Measurements from ENCODE around the gene UGT1A5.

UGT1A5 gene

GRCh38 chr2:233712611-233713261 is at the start of gene UGT1A5:
UGT1A5 (plus strand) TSS chr2:233712907; CDS start chr2:233712992, 85 bp downstream.
- no peak for DNase-seq

- no peak for DNase-seq
Observed at GRCh38 chr2:233663911-233664310, 48.8 kb upstream of the UGT1A5 start.

DNA sequence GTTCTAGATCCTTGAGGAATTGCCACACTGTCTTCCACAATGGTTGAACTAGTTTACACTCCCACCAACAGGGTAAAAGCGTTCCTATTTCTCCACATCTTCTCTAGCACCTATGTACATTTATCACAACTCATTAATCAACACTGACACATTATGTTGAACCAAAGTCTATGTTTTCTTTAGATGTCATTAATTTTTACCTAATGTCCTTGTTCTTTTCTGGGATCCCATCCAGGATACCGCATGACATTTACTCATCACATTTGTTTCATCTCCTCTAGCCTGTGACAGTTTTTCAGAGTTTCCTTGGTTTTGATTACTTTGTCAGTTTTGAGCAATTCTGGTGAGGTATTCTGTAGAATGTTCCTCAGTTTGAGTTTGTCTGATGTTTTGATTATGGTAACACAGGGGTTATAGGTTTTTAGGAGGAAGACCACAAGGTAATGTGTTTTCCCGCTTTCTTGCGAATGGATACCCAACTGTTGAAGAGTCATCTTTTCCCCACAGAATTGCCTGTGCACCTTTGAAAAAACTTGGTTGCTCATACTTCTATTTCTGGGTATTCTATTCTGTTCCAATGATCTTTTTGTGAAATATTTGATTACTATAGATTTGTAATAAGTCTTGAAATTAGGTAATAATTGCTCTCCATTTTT is 44.0 kb upstream of the UGT1A5 start:
- DNase-seq: no peak

GRCh38 chr2:233671290-233672161 is 41.2 kb upstream of the UGT1A5 start, which contains the start of gene UGT1A9:
UGT1A9 (plus strand) TSS chr2:233671898; CDS start chr2:233671935, 37 bp downstream.
- DNase-seq: no peak

- no peak for DNase-seq
Observed at GRCh38 chr2:233672886-233673285, 39.8 kb upstream of the UGT1A5 start.

DNA sequence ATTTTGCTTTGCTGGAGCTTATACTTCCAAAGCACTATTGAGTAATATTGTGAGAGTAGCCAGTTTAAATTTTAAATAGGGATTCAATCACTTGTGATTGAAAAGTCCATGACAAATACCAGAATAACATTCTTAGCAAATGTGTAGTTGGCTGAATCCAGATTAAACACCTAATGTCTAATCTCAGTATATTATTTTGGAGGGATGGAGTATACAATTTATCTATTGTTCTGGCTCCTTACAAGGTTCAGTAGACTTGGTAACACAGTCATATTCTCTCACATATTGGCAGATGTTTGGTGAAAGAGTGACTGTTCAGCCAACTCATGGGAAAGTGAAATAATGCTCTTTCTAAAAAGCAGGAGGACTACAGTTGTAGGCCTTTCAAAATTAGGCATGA is 38.8 kb upstream of the UGT1A5 start:
- DNase-seq: no peak

DNA sequence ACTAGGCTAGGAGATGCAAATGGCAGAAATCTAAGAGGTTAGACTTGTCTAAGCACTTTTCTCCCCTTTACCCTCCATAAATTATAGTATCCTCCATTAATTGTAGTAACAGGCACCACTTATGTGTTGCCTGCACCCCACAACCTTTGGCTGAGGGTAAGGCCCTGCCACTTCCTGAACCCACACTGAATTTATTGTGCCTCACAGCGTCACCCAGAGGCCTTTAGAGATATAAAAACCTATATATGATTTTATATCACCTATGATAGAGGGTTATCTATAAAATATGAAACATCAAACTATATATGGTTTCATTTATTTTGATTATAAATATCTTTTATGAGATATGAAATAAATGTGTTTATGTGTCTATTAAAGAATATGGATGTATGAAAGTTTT is 38.4 kb upstream of the UGT1A5 start:
- no peak for DNase-seq

GRCh38 chr2:233674995-233675394 is 37.7 kb upstream of the UGT1A5 start:
- DNase-seq: no peak

GRCh38 chr2:233676046-233676445 is 36.7 kb upstream of the UGT1A5 start:
- DNase-seq: no peak

DNA sequence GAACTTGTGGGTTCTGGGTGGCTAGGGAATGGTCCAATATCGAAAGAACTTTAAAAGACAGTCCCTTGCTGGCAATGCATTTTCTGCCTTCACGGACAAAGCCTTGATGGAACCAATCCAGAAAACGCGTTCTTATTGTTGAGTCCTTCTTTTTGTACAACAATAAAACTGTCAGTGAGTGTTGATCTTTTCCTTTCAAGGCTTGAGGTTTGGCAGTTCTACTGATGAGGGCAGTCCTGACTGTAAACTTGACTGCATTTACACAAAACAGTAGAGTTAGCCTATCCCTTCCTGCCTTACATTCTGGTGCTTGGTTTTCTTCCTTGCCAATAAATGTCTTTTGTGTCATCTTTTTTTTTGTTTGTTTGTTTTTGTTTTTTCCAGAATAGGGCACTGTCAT is 33.5 kb upstream of the UGT1A5 start:
- DNase-seq: no peak

DNA sequence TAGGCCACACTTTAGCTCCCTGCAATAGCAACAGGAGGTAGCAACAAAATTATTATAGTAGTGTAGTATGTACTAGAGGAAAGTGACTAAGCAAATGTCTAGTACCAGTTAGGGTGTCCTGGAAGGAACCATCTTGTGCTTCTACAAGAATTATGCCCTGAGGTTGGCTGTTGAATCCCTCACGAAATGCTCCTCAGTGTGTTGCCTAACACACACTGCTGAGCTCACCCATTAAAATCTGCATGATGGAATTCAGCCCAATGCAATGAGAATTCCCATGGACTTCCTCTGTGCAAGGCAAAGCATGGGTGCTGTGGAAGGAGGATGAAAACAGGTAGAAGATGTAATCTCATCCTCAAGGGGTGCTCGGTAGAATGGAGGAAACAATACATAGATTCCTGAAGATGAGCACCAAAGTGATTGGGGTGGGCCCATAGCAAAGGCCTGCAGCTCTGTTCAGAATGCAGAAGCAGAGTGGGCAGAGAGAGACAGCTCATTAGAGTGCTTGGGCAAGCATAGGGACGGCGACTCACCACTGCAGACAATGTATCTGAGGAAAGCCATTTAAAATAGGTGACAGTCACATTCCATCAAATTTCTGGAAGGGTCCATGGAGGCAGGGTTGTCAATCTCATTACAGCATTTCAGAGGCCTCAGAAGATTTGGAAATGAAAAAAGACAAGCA is 32.2 kb upstream of the UGT1A5 start:
- no peak for DNase-seq

DNA sequence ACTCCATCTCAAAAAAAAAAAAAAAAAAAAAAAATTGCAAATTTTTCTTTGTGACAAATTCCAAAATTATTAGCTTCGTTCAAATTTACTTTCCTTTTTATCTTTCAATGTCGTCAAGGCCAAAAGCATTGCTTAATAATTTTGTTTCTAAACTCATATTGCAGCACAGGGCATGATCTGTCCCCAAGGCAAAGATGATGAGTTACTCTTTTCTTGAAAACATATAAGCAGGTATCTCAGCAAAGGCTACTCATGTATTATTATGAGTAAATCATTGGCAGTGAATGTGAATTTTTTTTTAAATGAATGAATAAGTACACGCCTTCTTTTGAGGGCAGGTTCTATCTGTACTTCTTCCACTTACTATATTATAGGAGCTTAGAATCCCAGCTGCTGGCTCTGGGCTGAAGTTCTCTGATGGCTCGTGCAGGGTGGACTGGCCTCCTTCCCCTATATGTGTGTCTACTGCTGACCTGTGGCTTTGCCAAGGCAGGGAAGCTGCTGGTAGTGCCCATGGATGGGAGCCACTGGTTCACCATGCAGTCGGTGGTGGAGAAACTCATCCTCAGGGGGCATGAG is 31.1 kb upstream of the UGT1A5 start, which contains the start of gene UGT1A7:
Gene UGT1A7, plus strand, starts transcription at position 381 of the 579 bp plus-strand sequence. Its CDS starts 37 bp downstream, at position 418.
- no peak for DNase-seq

- no peak for DNase-seq
Observed at GRCh38 chr2:233684640-233685039, 28.1 kb upstream of the UGT1A5 start.

DNA sequence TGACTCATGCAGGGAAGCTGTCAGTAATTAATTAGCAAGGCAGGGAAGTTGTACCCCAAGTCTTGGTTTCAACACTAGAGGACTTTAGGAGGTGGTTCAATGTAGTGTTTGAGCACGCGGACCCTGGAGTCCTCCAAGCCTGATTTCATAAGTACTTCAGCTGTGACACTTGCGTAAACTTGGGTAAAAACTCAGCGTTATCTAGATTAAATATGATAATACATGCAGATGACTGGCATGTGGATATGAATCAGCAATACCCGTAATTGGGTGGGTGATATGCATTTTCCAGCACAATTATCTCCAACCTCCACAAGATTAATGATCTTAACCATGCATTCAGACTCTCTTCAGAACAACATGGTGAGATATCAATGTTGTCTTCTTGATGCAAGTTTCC is 25.8 kb upstream of the UGT1A5 start:
- no peak for DNase-seq

DNA sequence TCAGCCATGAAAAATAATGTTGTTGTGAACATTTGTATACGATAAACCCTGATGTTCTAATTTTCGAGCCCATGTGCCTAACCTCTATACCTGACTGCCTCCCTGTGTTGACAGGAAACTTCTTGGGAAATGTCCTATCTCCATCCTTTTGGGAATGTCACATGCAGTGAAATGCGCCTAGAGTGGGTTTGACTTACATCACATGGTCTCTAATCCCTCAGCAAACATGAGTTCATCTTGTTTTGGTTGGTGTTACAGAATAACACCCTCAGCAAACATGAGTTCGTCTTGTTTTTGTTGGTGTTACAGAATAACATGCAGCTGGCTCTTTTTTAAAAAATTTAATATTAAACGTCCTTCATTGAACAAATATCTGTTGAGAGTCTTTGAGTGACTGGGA is 24.4 kb upstream of the UGT1A5 start:
- DNase-seq: no peak

- no peak for DNase-seq
Observed at GRCh38 chr2:233689031-233689430, 23.7 kb upstream of the UGT1A5 start.

- no peak for DNase-seq
Observed at GRCh38 chr2:233689501-233689900, 23.2 kb upstream of the UGT1A5 start.

GRCh38 chr2:233690444-233690843 is 22.3 kb upstream of the UGT1A5 start:
- no peak for DNase-seq

GRCh38 chr2:233691443-233692433 is 21.0 kb upstream of the UGT1A5 start:
- no peak for DNase-seq

- DNase-seq: no peak
Observed at GRCh38 chr2:233692648-233693047, 20.1 kb upstream of the UGT1A5 start, which contains the start of gene UGT1A6. UGT1A6 (plus strand) TSS chr2:233692890; CDS start chr2:233693005, 115 bp downstream.

DNA sequence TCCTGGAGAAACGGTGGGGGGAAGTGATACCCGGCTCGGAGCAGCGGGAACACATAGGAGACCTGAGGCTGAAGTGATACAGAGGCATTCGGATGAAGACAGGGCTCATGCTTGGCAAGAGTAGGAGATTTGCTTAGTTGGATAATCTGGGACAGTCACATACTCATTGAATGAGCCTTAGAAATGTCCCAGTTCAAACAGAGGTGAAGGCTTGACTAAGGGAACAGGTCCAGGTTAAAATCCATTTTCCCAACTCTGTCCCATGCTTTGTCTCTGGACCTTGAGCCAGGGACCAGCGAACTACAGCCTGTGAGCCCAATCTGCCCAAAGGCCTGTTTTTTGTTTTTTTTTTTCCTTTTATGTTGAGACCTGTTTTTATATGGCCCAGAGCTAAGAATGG is 18.7 kb upstream of the UGT1A5 start:
- no peak for DNase-seq
